Measurements from ENCODE around the gene PNPO. TPM values are rescaled to one million over a fixed set of nuclear protein-coding genes. Genes with fewer than 3 reads are reported as not detected.
A peak's percentile ranks its signal among the peaks of the same experiment; 100 is the strongest.

The PNPO gene
- polyA plus RNA-seq, 1 of the 3 experiments (the other 2 are of a cell fraction): 26.1 TPM

GRCh38 chr17:47942096-47942510 lies 732 bp downstream of the PNPO start (continued):
- TF ChIP-seq GATA2 (CRISPR knock-in tag; IDR thresholded peaks at IDR 0.05): no peak

GRCh38 chr17:47942568-47942967 lies 1.2 kb downstream of the PNPO start:
- peaks cover 5% of the 10 kb centered on the region for H3F3A ChIP-seq (replicated peaks; ENCODE audit: insufficient read depth)
- no peak for TF ChIP-seq NRF1 (IDR thresholded peaks at IDR 0.05; ENCODE audit: low read depth, low read length)
- no peak for TF ChIP-seq YY1 (IDR thresholded peaks at IDR 0.05; ENCODE audit: low read depth)
- TF ChIP-seq RXRA (IDR thresholded peaks at IDR 0.05; ENCODE audit: borderline replicate concordance, low read depth): no peak
- no peak for TF ChIP-seq CHD2 (IDR thresholded peaks at IDR 0.05; ENCODE audit: low read length, partially characterized antibody)
- no peak for TF ChIP-seq JUND (IDR thresholded peaks at IDR 0.05)
- TF ChIP-seq TCF12 (IDR thresholded peaks at IDR 0.05): no peak
- TF ChIP-seq EP300 (IDR thresholded peaks at IDR 0.05; ENCODE audit: borderline replicate concordance in 1 of 2, low read depth in 1 of 2, low read length in 1 of 2): no peak
- no peak for TF ChIP-seq TAF1 (IDR thresholded peaks at IDR 0.05; ENCODE audit: borderline replicate concordance, low read depth, low read length)
- no peak for TF ChIP-seq REST (IDR thresholded peaks at IDR 0.05; ENCODE audit: low read depth, low read length)
- no peak for TF ChIP-seq TEAD4 (IDR thresholded peaks at IDR 0.05; ENCODE audit: borderline replicate concordance, insufficient read depth)
- no peak for TF ChIP-seq USF2 (IDR thresholded peaks at IDR 0.05; ENCODE audit: borderline replicate concordance, low read depth, low read length)
- no peak for TF ChIP-seq SIN3A (IDR thresholded peaks at IDR 0.05; ENCODE audit: borderline replicate concordance, low read depth, low read length)
- no peak for TF ChIP-seq MAX (IDR thresholded peaks at IDR 0.05; ENCODE audit: low read depth)
- TF ChIP-seq RCOR1 (IDR thresholded peaks at IDR 0.05; ENCODE audit: low read length): no peak
- no peak for TF ChIP-seq GABPA (IDR thresholded peaks at IDR 0.05; ENCODE audit: low read depth)
- H3K27ac ChIP-seq (ENCODE audit: low read depth in 2 of 2, low read length in 1 of 2): no peak overlapping the region
- H3K9me2 ChIP-seq: no peaks in the 10 kb centered on the region
- 80% methylated on average over 6 of the region's 6 CpGs for WGBS (ENCODE audit: low lambda C conversion rate)
- peak overlapping the region; percentile 91 for H3K4me2 ChIP-seq
- peak overlapping the region; percentile 69; the same call in 1 of the 2 replicates for H3K9ac ChIP-seq
- POLR2A ChIA-PET: no interaction called here
- H3K4me1 ChIP-seq (ENCODE audit: control insufficient read depth in 1 of 2, insufficient read depth in 2 of 2, low read depth in 1 of 2, low read length in 1 of 2): peaks cover 6 to 17% of the 10 kb centered on the region in 2 experiments; a peak in 3 of 4 replicates
- peaks cover 13% of the 10 kb centered on the region; the same call in 1 of the 2 replicates for H3K79me2 ChIP-seq (ENCODE audit: insufficient read depth)
- H4K20me1 ChIP-seq (ENCODE audit: insufficient read depth): no peaks in the 10 kb centered on the region
- no peak overlapping the region for H2AFZ ChIP-seq (ENCODE audit: low read depth)
- no peaks in the 10 kb centered on the region for H3K9me3 ChIP-seq
- H3K4me3 ChIP-seq (ENCODE audit: low read depth in 2 of 2, low read length in 1 of 2): peak overlapping the region; percentile 76 to 78
- peaks cover under 1 to 23% of the 10 kb centered on the region in 2 experiments for H3K36me3 ChIP-seq (replicated peaks in 1 of 2; ENCODE audit: control insufficient read depth in 1 of 2, insufficient read depth in 2 of 2, low read length in 1 of 2)
- DNase-seq: no peak
- CTCF ChIA-PET: interaction anchor here (1.0 to 41.6 kb wide), 10 partner anchors 4 to 101 kb away, joined by 3 to 1216 read pairs (median 18); partner anchors contain the start of genes CDK5RAP3, PNPO, PRR15L and SCRN2
- H3K27me3 ChIP-seq (ENCODE audit: insufficient read depth): no peaks in the 10 kb centered on the region
